PFSK-1 (cell line): ENCODE data around the gene E2F4.

Experiments
- FOXP2 ChIP-seq: optimal IDR thresholded peaks from 2 replicates; pipeline ENCODE3; 2011; ENCODE audit warnings: borderline replicate concordance, control low read depth, inconsistent platforms; ENCODE audit not compliant: insufficient read depth; ENCODE audit errors: extremely low read length, extremely low read depth
- POLR2AphosphoS5 ChIP-seq: IDR thresholded peaks from 2 replicates; pipeline ENCODE4 v1.6.1; 2012; ENCODE audit warnings: low read depth, mild to moderate bottlenecking, control low read depth, low read length, moderate library complexity
- SIN3A ChIP-seq: IDR thresholded peaks from 2 replicates; pipeline ENCODE4 v1.6.1; 2012; ENCODE audit warnings: mild to moderate bottlenecking, low read length, moderate library complexity, borderline replicate concordance; ENCODE audit not compliant: insufficient read depth
- TAF1 ChIP-seq: IDR thresholded peaks from 2 replicates; pipeline ENCODE4 v1.6.1; 2012; ENCODE audit warnings: low read length, control low read depth, borderline replicate concordance; ENCODE audit not compliant: insufficient read depth
- TF ChIP-seq, protein P1 (sequence below), 2 experiments: IDR thresholded peaks; 2 replicates each; pipeline versions ENCODE4 v1.6.1 to v1.8.0; 2011 to 2012; ENCODE audit warnings: low read depth in 2 of 2, low read length in 2 of 2, control low read depth in 1 of 2, inconsistent platforms in 1 of 2, mild to moderate bottlenecking in 1 of 2, moderate library complexity in 1 of 2; ENCODE audit not compliant: insufficient read depth in 1 of 2

E2F4 gene

GRCh38 chr16:67211674-67212073 lies 19.7 kb downstream of the E2F4 start:
- TF ChIP-seq FOXP2, result no peak
- TF ChIP-seq TAF1, result no peak
- TF ChIP-seq, protein P1, sequence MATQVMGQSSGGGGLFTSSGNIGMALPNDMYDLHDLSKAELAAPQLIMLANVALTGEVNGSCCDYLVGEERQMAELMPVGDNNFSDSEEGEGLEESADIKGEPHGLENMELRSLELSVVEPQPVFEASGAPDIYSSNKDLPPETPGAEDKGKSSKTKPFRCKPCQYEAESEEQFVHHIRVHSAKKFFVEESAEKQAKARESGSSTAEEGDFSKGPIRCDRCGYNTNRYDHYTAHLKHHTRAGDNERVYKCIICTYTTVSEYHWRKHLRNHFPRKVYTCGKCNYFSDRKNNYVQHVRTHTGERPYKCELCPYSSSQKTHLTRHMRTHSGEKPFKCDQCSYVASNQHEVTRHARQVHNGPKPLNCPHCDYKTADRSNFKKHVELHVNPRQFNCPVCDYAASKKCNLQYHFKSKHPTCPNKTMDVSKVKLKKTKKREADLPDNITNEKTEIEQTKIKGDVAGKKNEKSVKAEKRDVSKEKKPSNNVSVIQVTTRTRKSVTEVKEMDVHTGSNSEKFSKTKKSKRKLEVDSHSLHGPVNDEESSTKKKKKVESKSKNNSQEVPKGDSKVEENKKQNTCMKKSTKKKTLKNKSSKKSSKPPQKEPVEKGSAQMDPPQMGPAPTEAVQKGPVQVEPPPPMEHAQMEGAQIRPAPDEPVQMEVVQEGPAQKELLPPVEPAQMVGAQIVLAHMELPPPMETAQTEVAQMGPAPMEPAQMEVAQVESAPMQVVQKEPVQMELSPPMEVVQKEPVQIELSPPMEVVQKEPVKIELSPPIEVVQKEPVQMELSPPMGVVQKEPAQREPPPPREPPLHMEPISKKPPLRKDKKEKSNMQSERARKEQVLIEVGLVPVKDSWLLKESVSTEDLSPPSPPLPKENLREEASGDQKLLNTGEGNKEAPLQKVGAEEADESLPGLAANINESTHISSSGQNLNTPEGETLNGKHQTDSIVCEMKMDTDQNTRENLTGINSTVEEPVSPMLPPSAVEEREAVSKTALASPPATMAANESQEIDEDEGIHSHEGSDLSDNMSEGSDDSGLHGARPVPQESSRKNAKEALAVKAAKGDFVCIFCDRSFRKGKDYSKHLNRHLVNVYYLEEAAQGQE (IDR thresholded peaks at IDR 0.05; ENCODE audit: insufficient read depth in 1 of 2, low read depth in 2 of 2, low read length in 2 of 2), result no peak
- no peak for TF ChIP-seq POLR2AphosphoS5
- no peak for TF ChIP-seq SIN3A

GRCh38 chr16:67212766-67213165 lies 20.8 kb downstream of the E2F4 start:
- TF ChIP-seq SIN3A (no peak), POLR2AphosphoS5 (no peak), TAF1 (no peak), FOXP2 (no peak)
- TF ChIP-seq, protein P1 (IDR thresholded peaks at IDR 0.05; ENCODE audit: insufficient read depth in 1 of 2, low read depth in 2 of 2, low read length in 2 of 2), result no peak

DNA sequence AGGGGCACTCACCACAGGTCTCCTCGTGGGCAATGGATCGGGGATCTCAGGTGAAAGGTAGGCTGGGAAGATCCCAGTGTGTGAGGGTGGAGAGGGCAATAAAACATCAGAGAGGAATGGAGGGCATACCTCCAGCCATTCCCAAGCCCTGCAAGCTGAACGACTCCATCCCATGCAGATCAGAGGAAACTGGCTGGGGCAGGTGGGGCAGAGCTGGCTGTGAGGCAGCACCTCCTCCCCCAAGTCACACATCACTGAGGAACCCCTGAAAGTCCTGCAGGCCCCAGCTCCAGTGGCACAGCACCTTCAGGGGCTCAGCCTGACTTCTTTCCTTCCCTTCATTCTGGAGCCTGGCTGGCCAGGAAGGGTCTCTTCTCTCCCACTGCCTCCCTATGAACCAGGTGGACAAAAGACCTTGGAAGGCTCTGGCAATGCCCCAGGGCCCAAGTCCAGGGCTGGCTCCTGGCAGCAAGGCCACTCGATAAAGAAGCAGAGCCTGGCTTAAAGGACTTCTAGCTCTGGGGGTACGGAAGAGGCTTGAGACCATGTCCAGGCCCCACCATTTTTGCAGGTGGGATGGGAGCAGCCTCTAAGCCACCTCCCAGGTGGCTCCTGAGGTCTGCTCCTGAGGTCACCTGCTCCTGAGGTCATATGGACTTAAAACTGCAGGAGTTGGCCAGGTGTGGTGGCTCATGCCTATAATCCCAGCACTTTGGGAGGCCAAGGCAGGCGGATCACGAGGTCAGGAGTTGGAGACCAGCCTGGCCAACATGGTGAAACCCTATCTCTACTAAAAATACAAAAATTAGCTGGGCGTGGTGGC lies 21.5 kb downstream of the E2F4 start:
- no peak for TF ChIP-seq SIN3A

- TF ChIP-seq FOXP2 (no peak), TAF1 (no peak), POLR2AphosphoS5 (no peak), SIN3A (no peak)
- TF ChIP-seq, protein P1 (IDR thresholded peaks at IDR 0.05; ENCODE audit: insufficient read depth in 1 of 2, low read depth in 2 of 2, low read length in 2 of 2), result no peak
Measured at GRCh38 chr16:67215706-67216105, 23.8 kb downstream of the E2F4 start.

DNA sequence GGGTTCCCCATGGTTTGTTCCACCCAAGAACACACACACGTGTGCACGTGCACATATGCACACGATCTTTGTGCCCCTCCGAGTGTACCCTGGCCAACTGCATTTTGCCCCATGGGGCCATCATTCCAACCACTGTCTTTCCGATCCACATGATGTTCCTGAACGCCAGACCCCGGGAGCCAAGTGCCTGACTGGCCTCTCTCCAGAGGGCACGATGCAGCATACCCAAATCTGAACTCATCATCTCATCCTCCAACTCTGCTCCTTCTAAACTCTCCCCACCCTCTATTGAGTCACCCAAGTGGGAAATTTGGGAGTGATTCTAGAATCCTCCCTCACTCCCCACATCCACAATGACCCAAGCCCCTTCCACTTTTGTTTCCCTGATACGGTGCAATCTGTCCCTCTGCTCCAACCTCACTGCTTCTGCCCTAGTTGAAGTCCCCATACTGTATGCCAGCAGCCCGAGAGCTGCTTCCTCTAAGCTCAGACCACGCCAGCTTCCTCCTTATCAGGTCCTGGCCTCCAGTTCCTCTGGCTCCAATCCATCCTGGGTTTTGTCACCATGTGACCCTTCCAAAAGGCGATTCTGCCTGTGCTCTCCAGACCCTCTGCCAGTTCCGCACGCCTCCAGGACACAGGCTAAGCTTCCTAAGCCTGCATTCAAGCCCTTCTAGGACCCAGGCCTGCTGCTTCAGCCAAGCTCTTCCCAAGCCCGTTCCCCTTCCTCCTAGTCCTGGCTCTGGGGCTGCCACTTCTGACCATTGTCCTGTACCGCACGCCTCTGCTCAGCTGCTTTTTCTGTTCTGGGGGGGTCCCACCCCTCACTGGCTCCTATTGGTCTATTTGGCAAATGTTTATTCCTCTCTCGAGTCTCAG lies 24.9 kb downstream of the E2F4 start:
- TF ChIP-seq TAF1 (no peak), FOXP2 (no peak), SIN3A (no peak)

DNA sequence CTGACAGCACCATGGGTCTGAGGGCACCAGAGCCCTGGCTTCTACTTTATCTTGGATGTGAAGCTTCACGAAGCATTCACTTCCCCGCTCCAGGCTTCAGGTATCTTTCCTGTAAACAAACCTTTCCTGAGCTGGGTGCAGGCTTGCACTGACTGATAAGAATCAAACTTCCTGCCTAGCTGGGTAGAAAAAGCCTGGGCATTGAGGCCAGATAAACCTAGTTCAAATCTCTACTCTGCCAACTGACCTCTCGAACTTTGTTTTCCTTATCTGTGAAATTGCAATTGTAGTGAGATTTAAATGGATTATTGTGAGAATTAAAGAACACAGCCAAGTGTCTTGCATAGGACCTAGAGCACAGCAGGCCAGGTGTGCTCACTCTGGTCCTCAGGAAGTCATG lies 32.0 kb downstream of the E2F4 start:
- TF ChIP-seq POLR2AphosphoS5 (no peak), TAF1 (no peak), SIN3A (no peak), FOXP2 (no peak)
- TF ChIP-seq, protein P1 (IDR thresholded peaks at IDR 0.05; ENCODE audit: insufficient read depth in 1 of 2, low read depth in 2 of 2, low read length in 2 of 2), result no peak
